SKM-1 (cell line): ENCODE measurements around the gene PRKCG.
"Not testable (repeated sequence)": the region's sequence is repeated elsewhere in the genome, so short reads cannot be mapped to it uniquely, and the experiment has no call there.

Source experiments
- DNase-seq: peaks from one replicate; lab custom pipeline; 2025; ENCODE audit not compliant: unreplicated experiment; lab: John Stamatoyannopoulos, UW

The PRKCG gene

GRCh38 chr19:53942001-53942786, 60.2 kb downstream of the PRKCG start:
- DNase-seq, result no peak

DNA sequence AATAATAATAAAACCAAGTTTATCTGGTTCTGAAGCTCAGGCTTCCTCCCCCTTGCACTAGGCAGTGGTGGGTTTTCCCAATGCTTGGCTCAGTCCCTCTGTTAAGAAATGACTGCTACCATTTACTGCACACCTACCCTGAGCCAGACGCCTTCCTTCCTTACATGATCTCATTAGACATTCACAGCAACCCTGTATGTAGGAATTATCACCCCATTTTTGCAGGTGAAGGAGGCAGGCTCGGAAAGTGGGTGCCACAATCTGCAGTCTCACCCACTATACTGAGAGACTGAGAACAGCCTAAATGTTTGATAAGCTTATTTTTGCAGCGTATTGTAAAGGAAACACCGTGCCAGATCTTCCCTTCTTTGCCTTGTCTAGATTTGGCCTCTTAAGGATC, 62.4 kb downstream of the PRKCG start:
- no peak for DNase-seq

- DNase-seq, result no peak
Measured at GRCh38 chr19:53944933-53945332, 62.9 kb downstream of the PRKCG start.

DNA sequence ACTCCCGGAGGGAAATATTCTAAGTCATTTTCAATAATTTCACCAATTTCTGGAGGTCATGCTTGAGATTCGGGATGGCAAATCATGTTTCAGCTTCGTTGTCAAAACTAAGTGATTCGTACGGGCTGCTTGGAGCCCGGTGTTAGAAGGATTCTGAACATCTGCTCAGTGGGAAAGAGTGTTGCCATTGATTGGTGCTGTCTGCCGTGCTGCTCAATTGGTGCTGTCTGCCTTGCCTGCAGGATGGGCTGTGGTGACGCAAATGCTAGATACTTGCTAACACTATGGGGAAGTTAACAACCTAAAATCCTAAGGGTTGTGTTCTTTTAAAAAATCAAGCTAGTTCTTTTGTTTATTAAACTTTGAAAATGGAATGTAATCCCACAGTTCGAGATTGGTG, 63.4 kb downstream of the PRKCG start:
- DNase-seq, result no peak

DNA sequence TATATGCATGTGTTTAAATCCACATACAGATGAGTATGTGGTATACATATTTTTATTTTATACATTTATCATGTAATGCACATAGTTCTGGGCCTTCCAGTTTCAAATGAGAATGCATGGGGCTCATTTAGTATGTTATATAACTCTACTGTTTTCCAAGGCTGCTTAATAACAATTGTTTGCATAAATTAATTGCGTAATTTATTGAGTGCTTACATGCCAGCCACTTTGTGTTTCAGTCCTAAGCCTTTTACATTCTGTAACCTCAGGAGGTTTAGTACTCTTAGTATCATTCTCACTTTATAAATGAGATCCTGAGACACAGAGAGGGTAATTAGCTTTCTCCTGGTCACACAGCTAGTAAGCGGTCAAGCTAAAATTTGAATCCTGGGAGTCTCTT, 64.0 kb downstream of the PRKCG start:
- DNase-seq, result no peak

DNA sequence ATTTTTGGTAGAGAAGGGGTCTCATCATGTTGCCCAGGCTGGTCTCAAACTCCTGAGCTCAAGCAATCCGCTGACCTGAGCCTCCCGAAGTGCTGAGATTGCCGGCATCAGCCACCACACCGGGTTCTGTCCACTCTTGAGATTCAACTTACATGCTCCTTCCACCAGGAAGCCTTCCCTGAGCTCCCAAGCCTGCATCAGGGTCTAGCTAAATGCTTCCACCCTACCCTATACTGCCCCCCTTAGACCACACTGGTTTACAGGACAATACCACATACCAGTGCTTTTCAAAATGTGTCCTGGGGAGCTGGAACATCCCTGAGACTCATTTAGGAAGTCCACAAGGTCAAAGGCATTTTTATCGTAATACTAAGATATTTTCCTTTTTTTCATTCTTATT, 65.6 kb downstream of the PRKCG start:
- DNase-seq, result no peak

- DNase-seq, result not testable (repeated sequence)
Measured at GRCh38 chr19:53948611-53949010, 66.6 kb downstream of the PRKCG start.

DNA sequence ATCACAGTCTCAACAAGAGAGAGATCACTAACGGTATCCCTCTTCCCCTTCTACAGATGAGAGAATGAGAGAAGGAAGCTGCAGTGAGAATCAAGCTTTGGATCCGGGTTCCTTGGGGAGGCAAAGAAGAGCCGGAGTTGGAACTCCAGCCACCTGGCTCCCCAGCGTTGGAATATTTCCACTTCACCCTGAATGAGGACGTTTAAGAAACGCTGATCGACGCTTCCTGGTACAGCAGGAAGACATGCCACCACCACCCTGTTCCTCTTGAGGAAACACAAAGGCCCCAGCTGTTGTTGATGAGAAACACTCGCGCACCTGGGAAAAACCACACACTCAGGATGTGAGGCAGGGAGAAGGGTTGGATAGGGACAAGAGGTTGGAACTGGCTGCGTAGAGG, 69.4 kb downstream of the PRKCG start:
- DNase-seq, result no peak

DNA sequence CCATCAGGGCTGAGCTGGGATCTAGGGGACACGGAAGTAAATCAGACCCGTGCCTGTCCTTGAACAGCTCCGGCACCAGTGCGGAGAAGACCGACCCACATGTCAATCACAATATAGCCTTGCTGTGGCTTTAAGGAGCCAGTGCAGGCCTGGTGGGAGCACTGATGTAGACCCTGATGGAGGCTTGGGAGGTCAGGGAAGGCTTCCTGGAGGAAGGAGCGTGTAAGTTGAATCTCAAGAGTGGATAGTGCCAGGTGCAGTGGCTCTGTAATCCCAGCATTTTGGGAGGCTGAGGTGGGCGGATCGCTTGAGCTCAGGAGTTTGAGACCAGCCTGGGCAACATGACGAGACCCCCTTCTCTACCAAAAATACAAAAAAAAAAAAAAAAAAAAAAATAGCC, 70.0 kb downstream of the PRKCG start:
- DNase-seq, result no peak

DNA sequence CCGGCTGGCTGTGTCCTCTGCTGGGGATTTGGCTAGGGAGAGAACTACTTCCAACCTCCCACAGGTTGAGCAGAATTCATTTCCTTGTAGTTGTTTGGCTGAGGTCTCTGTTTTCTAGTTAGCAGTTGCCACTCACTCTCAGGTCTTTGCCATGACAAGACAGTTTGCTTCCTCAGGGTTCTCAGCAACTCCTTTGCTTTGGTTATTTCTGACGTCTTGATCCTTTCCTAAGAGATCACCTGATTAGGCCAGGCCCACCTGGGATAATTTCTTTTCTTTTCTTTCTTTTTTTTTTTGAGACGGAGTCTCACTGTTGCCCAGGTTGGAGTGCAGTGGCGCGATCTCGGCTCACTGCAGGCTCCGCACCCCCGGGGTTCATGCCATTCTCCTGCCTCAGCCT, 71.4 kb downstream of the PRKCG start:
- DNase-seq, result no peak
